Hypothalamus (tissue), 51 donors: ENCODE data around the gene LYSMD4.
"Not testable (repeated sequence)": the region's sequence is repeated elsewhere in the genome, so short reads cannot be mapped to it uniquely, and the experiment has no call there.

Source experiments
- DNase-seq, 51 donors: peaks; one replicate each; lab custom pipeline; 2025; lab: John Stamatoyannopoulos, UW

LYSMD4 gene

DNA sequence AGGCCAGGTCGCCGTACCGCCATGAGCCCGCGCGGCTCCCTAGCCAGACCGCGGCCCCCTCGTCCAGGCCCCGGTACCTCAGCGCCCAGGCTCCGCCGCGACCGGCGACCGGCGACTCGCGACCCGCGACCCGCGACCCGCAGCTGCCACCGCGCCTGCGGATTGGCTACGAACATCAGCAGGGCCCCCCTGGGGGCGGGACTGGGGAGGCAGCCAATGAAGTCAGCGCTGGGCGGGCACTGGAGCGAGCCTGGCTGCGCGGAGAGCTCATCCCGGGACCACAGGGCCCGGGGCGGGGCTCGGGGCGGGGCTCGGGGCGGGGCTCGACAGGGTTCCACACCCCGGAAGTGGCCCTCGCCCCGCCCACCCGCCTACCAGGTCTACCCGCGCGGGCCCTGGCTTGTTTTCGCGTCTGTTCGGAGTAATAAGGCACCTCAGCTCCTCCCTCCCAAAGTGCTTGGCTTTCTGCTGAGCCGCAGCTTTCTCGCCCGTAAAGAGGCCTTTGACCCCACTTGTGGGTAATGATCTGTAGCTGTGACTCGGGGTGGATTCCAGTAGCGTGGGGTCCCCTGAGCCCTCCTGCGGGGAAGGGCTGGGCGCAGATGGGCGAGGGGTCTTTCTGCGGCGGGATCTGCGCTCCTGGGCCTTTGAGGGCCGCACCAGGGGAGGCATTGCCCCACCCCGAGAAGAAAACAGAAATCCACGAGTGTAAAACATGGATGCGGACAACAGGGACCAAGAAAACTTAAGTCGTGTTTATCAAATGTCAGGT is at the start of gene LYSMD4:
Gene LYSMD4 (minus strand): TSS at position 170 of the 772 bp plus-strand sequence. CDS start 1,438 bp downstream, outside the sequence.
- peak; percentile 42 to 99 (median 95) for DNase-seq

DNA sequence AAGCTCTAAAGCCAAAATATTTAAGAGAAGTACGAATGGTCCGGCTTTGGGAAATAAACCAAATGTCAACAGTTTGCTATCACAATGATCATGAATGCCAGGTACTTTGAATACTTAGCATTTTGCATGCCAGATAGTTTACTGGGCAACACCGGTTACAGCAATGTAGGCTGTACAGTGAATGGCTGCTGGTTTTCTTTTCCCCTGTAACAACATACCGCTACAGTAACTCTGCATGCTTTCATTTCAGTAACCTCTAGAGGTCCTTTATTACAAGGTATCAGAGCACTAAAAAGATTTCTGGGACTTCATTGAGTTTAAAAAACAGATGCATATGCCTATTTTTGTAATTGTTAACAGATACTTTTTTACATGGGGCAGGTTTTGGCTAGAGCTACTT is 48.8 kb upstream of the LYSMD4 start:
- not testable (repeated sequence) for DNase-seq

DNA sequence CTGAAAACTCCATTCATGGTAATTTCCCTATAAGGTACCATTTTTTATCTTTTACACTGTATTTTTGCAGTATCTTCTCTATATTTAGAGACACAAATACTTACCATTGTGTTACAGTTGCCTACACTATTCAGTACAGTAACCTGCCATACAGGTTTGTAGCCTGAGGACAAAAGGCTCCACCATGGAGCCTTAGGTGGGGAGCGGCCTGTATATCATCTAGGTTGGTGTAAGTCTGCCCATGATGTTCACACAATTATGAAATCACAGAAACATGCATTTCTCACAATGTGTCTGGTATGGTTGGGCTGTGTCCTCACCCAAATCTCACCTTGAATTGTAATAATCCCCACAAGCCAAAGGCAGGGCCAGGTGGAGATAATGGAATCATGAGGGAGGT is 43.9 kb upstream of the LYSMD4 start:
- DNase-seq = no peak

DNA sequence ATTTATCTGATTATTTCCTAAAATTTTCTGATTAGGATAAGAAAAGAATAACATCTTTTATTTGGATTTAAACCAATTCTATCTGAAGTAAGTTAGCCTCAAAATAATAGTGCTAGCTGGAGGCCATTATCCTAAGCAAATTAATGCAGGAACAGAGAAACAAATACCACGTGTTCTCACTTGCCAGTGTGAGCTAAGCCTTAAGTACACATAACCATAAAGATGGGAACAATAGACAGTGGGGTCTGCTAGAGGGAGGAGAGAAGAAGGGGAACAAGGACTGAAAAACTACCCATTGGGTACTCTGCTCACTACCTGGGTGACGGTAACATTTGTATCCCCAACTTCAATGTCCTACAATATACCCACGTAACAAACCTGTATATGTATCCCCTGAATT is 31.3 kb upstream of the LYSMD4 start:
- DNase-seq = no peak

DNA sequence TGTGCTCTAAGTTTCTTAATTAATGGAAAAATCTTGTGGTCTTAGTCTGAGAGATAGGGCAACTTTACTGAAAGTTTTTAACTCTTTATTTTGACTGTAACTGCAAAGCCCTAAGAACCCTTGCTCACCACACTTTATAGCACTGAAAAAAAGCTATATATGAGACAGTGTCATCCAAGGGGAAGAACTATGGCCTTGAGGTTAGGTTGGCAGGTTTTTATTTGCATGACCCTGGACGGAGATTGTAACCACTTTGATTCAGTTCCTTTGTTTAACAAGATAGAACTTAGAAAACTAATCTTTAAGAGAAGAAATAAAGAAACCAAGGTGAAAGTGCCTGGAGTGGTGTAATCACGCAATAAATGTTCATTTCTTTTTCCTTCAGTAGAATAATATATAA is 30.6 kb upstream of the LYSMD4 start:
- no peak for DNase-seq

DNA sequence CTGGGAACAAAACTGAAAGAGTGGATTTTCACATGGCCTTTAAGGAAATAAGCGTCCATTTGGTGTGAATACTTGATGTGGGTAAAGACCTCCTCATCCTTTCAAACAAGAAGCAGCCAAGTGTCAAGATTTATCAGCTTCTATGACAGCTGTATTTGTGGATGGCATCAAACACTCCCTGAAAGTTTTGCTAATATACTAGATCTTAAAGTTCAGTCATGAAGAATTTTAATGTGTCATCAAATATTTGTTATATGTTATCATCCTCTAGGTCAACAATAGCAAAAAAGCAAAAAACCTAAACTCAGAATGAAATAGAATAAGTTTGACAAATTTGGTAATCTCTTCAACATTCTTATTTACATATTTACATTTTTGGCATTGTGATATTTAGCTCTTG is 29.1 kb upstream of the LYSMD4 start:
- DNase-seq = no peak

DNA sequence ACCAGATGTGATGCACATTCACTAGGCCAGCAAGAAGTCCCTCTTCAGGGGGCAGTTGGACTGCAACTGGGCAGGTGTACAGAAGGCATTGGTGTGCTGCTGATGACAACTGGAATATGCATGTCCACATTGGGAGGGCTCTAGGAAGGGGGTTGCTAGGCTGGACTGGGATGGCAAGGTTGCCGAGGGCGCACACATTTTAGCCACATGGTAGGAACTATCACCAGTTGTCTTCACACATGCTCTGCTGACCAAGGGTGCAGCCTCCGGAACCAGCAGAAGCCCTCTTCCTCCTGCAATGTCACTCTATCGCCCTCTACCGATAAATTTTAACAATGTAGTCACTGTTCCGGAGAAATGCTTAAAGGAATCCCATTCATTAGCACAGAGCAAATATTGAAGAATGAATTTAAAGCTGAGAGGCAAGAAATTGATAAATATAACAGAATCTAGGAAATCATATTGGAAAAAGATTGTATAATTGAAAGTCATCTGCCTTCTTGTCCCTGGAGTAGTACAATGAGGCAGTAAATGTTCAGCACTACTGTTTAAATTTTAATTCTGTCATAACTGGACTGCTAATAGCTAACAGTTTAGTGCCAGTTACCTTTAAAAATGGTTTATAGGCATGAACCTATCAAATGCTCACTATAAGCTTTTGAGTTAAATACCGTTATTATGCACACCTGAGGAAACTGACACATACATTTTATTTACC is 22.6 kb upstream of the LYSMD4 start:
- DNase-seq = peak in 27 of 51 donors; percentile 7 to 78 (median 30)

DNA sequence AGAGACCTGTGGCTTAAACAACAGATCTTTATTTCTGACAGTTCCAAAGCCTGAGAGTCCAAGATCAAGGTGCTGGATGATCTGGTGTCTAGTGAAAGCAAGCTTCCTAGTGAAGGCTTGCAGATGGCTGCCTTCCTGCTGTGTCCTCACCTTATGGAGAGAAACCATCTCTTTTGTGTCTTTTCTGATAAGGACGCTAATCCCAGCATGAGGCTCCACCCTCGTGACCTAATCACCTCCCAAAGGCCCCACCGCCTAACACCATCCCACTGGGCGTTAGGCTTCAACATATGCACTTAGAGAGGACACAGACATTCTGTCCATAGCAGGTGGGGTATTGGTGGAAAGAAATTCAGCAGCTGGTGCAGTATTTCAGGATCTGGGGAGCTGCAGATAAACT is 19.8 kb upstream of the LYSMD4 start:
- DNase-seq = no peak

DNA sequence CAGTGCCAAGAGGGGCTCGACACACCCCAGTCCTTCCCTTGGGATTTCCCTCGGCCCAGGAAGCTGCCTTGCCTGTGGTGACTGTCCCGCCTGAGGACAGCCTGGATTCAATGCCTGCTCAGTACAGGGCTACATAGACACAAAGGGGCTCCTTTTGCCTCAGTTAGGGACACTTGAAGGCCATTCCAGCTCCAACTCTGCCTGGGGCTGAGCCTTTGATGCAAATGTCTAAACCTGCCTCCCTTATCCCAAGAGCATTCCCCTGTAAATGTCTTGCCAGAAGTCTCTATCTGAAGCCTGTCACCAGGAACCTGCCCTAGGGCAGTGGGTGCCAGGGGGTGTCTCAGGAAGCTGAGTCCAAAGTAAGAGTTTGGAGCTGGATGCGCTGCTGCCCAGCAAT is 19.3 kb upstream of the LYSMD4 start:
- no peak for DNase-seq

DNA sequence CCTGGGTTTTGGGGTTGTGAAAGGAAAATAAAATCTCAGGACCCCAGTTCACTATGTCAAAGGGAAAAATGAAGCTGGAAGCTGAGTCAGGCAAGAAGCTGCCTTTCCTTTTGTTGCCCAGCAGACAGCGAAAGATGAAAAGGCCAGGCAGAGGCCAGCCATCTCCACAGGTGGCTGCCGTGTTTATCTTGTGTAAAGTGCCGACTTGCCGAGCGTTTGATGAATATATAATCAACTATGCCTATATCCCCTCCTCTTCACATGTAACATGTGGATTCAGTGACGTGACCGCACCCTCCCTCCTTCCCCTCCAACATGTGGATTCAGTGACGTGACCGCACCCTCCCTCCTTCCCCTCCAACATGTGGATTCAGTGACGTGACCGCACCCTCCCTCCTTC is 17.1 kb upstream of the LYSMD4 start:
- not testable (repeated sequence) for DNase-seq

DNA sequence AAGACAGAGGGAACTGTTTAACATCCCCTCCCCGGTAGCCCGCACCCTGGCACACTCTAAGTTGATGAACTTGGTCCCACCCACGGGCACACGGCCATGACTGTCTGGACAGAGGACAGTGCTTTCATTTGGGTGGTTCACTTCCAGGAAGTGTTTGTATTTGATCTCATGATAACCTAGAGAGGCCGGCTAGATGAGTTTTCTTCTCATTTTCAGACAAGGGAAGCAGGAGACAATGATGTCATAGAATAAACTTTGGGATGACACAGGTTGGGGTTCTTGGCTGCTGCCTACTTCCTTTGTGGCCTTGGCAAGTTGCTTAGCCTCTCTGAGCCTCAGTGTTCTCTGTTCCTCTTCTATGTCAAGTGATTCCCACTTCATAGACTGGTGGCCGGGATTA is 16.1 kb upstream of the LYSMD4 start:
- DNase-seq = no peak

DNA sequence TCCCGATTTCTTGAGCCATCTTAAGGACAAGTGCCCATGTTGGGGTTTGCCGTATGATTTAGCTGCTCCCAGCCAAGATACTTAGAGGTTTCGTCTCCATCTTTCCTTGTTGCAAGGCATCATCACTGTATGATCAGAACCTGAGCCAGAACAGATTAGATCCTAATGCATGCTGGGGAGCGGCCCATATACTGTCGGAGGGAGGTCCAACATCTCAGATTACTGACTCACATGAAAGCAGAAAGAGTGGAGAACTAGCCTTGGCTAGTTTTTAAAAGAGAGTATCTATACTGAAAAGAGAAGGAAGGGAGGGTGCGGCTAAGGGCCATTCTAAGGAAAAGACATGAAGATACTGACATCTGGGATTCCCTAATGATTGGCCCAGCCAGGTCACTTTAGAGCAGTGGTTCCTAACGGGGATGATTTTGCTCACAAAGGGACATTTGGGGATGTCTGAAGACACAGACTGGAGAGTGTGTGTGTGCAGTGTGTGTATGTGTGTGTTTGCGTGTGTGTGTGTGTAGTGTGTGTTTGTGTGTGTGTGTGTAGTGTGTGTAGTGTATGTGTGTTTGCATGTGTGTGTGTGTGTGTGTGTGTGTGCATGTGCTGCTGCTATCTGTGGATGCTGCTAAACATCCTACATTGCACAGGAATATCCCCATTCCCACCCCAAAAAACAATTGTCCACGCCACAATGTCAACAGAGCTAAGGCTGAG is 12.3 kb upstream of the LYSMD4 start:
- no peak for DNase-seq

DNA sequence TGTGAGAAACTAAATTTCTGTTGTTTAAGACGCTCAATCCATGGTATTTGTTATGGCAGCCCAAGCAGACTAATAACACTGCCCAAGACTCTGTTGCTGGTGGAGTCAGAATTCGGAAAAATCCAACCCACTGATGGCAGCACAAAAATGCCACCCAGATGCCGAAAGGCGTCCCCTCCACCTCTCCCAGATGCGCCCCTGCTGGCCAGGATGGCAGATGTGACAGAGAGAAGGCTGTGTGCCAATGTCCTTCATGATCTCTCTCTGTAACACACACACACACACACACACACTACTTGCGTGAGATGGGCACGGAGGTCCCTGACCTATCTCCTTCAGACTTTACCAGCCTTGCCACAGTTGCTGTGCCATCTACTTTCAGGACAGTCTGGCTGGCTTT is 10.9 kb upstream of the LYSMD4 start:
- DNase-seq = no peak

DNA sequence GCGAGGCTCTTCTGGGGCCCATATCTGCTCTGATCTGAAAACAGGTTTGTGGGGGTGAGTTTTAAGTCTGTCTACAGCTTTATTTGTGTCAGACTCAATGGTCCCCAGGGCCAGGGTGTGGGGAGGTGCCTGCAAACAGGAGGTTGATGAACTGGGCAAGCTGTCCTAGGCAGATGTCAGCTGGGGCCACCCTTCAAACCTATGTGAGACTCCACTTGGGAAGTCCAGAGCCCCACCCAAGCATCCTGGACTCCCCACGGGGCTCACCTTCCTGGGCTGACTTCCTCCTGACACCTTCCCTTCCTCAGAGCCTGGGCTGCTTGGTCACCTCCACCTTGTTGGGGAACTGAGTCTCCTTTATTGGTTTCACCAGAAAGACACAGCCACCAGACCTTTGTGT is 8.6 kb upstream of the LYSMD4 start:
- DNase-seq = no peak

DNA sequence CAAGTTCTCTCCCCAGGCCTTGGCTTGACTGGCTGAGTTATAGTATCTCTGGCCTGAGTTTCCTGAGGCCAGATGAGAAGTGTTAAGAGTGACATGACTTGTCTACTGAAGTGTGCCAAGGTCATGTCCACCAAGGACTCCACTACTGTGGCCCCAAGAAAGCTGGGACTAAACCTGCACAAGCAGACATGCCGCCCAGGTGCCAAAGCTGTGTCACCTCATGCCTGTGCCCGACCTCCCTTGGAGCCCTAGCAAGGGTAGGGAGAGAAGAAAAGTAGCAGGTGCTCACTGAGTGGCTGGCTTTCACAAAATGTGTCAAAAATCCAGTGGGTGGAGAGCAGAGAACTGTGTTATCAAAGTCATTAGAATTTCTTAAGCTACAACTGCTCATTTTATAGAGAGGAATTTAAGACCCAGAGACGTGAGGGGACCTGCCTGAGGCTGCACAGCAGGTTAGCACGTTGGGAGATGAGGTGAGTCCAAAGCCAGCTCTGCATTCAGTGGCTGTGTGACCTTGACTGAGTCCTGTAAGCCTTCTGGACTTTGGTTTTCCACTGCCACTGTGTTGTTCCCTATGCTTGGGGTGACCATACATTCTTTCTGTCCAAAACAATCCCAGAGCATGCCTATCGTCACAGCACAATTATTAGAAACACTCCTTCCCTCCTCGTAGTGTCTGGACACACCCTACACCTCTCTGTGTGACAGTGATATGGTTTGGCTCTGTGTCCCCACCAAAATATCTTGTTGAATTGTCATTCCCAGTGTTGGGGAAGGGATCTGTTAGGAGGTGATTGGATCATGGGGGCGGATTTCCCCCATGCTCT is 5.0 kb upstream of the LYSMD4 start:
- no peak for DNase-seq

DNA sequence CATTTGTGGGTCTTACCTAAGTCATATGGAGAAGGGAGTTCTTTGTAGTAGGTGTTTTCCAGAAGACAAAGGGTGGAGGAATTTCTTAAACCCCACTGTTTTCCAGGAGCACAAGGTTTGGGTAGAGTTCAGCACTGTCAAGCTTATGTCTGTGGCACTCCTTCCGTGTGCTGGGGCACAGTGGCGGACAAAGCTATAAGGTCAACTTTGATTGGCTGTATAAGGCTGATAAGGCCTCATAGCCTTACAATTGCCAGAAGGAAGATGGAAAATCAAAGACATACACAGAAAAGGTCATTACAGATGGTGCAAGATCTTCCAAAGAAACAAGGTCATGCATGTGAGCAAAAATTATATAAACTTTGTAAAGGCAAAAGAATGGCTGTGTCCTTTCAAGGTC is 3.5 kb upstream of the LYSMD4 start:
- DNase-seq = no peak

DNA sequence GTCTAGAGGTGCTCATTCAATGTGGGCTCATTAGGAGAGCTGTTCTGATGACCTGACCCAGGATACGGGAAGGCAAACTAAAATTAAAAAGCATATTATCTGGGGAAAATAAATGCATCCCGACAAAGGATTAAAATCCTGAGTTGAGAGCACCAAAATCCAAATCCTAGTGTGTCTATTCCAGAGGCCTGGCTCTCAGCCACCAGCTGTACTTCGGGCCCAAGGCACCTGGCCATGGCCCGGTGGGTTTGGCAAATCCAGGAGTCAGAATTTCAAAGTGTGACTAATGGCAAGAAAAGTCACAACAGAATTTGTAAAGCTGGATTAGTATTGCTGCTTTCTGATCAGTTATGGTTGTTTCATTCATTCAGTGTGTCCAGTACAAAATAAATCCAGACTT is 2.6 kb upstream of the LYSMD4 start:
- DNase-seq = no peak

DNA sequence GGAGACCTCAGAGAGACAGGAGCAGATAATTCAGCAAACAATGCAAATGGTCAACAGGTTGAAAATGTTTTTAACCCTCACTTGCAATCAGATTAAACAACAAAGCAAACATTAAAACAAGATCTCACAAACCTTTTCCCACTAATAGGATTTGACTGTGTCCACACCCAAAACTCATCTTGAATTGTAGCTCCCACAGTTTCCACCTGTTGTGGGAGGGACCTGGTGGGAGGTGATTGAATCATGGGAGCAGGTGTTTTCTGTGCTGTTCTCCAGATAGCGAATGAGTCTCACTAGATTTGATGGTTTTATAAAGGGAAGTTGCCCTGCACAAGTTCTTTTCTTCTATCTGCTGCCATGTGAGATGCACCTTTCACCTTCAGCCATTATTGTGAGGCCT is 1.3 kb upstream of the LYSMD4 start:
- DNase-seq = peak in 1 of 51 donors; percentile 10

DNA sequence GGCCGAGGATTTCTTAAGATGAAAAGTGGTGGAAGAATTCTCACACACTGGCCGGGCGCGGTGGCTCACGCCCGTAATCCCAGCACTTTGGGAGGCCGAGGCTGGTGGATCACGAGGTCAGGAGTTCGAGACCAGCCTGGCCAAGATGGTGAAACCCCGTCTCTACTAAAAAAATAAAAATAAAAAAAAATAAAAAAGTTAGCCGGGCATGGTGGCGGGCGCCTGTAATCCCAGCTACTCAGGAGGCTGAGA is 729 bp upstream of the LYSMD4 start:
- DNase-seq = not testable (repeated sequence)

DNA sequence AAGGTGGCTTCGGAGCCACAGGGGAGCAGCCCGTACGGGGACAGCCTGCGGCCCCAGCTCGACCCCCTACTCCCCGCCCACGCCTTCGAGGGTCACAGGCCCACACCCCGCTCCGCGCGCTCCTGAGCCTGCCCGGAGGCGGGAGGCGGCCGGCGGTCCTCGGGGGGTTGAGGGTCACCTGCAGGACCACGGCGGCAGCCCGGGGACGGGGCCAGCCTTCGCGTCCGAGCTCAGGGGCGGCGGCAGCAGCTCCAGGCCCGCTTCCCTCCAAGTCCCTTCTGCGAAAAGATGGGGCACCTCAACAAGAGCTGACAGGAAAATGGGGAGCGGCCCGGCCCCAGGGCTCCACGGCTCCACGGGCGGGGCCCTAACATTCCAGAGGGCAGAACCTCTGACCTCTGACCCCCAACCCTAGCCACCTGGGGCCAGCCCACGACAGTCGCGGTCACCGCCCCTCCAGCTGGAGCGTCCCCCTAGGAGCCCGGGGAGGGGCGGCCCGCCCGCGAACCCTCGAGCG is 428 bp downstream of the LYSMD4 start:
- peak in 8 of 51 donors; percentile 25 to 74 (median 58) for DNase-seq
